AG04449 (cell line): ENCODE results near the gene LRP10.

Experiments
- CTCF ChIA-PET: fragments of 350-600 bp; formaldehyde crosslinking; extraction: SDS; loops from one replicate; lab custom pipeline; 2021; ENCODE audit warnings: antibody characterized with exemption; lab: Yijun Ruan, JAX
- POLR2A ChIA-PET: fragments of 400-600, 350-600 bp; formaldehyde crosslinking; extraction: SDS; loops from one replicate; lab custom pipeline; 2020; ENCODE audit warnings: antibody characterized with exemption, inconsistent platforms; lab: Yijun Ruan, JAX
- DNase-seq: peaks from one replicate; pipeline ENCODE4 v3.0.0-alpha.2; 2010; ENCODE audit warnings: low read depth, low spot score
- H3K4me3 ChIP-seq: 2 replicates; pipeline ENCODE4 v1.5.1; 2011; ENCODE audit warnings: low read depth, mild to moderate bottlenecking, control low read depth, low read length
- CTCF ChIP-seq: IDR thresholded peaks from one replicate; pipeline ENCODE4 v1.5.1; 2011; ENCODE audit warnings: mild to moderate bottlenecking, moderate library complexity, low read length, control low read depth, inconsistent platforms; ENCODE audit not compliant: insufficient read depth; ENCODE audit errors: missing control alignments

The LRP10 gene

GRCh38 chr14:22829661-22830442 is 41.7 kb upstream of the LRP10 start, which contains the start of gene MRPL52:
Gene MRPL52 (plus strand): TSS chr14:22829887. CDS start chr14:22829913, 26 bp downstream.
- no peak for DNase-seq
- peak within 1 kb of the TSS; percentile 94 for H3K4me3 ChIP-seq
- ChIA-PET CTCF (interaction anchor here (0.8 to 5.8 kb wide), 15 partner anchors 9 to 274 kb away, joined by 3 to 66 read pairs (median 4); no protein-coding TSS in a partner anchor), POLR2A (interaction anchor here (1.1 to 1.6 kb wide), 3 partner anchors 9 to 23 kb away, joined by 3 to 7 read pairs (median 5); no protein-coding TSS in a partner anchor)
- TF ChIP-seq CTCF = no peak

- H3K4me3 ChIP-seq = peak overlapping the region; percentile 94
- ChIA-PET POLR2A (interaction anchor here (1.1 to 1.6 kb wide), 3 partner anchors 9 to 22 kb away, joined by 3 to 7 read pairs (median 5); no protein-coding TSS in a partner anchor), CTCF (interaction anchor here (0.8 to 5.8 kb wide), 15 partner anchors 8 to 275 kb away, joined by 3 to 66 read pairs (median 4); no protein-coding TSS in a partner anchor)
- DNase-seq = no peak
- no peak for TF ChIP-seq CTCF
These were observed 41.0 kb upstream of the LRP10 start for GRCh38 chr14:22830443-22831010.

GRCh38 chr14:22835505-22835904 is 36.0 kb upstream of the LRP10 start:
- DNase-seq = no peak
- TF ChIP-seq CTCF = no peak
- POLR2A ChIA-PET = interaction anchor here (1.2 to 9.2 kb wide), 2 partner anchors 15 to 16 kb away, joined by 3 to 158 read pairs; no protein-coding TSS in a partner anchor
- CTCF ChIA-PET = interaction anchor here (1.0 to 13.5 kb wide), 12 partner anchors 12 to 443 kb away, joined by 3 to 272 read pairs (median 6); no protein-coding TSS in a partner anchor
- H3K4me3 ChIP-seq = no peak overlapping the region

GRCh38 chr14:22836301-22837113 is 35.0 kb upstream of the LRP10 start, which contains the start of gene MMP14:
Gene MMP14 (plus strand): TSS chr14:22836585. CDS start chr14:22836818, 233 bp downstream.
- ChIA-PET CTCF (interaction anchor here (0.6 to 13.5 kb wide), 18 partner anchors 13 to 446 kb away, joined by 3 to 272 read pairs (median 5); no protein-coding TSS in a partner anchor), POLR2A (interaction anchor here (0.6 to 9.2 kb wide), 13 partner anchors 12 to 448 kb away, joined by 3 to 158 read pairs (median 4); partner anchors contain the start of genes DAD1 and OXA1L)
- no peak for DNase-seq
- TF ChIP-seq CTCF = peak; percentile 58
- H3K4me3 ChIP-seq = peak within 1 kb of the TSS; percentile 90

GRCh38 chr14:22837114-22837749 is 34.3 kb upstream of the LRP10 start:
- ChIA-PET CTCF (interaction anchor here (0.6 to 13.5 kb wide), 11 partner anchors 13 to 446 kb away, joined by 3 to 272 read pairs (median 5); no protein-coding TSS in a partner anchor), POLR2A (interaction anchor here (1.0 to 9.2 kb wide), 13 partner anchors 13 to 448 kb away, joined by 3 to 158 read pairs (median 4); partner anchors contain the start of gene DAD1)
- DNase-seq = no peak
- peak overlapping the region; percentile 90 for H3K4me3 ChIP-seq
- TF ChIP-seq CTCF = no peak
